GM18508 (cell line): ENCODE results near the gene UGT1A10.
"Not testable (repeated sequence)": the region's sequence is repeated elsewhere in the genome, so short reads cannot be mapped to it uniquely, and the experiment has no call there.

Experiments
- ATAC-seq: cut with Tn5 transposase; IDR thresholded peaks from one replicate; pipeline ENCODE4 v1.9.1; 2021; ENCODE audit warnings: moderate number of reproducible peaks; ENCODE audit not compliant: insufficient read depth, unreplicated experiment

UGT1A10 gene

GRCh38 chr2:233690444-233690843 is 54.2 kb downstream of the UGT1A10 start:
- no peak for ATAC-seq

GRCh38 chr2:233691443-233692433 is 55.5 kb downstream of the UGT1A10 start:
- no peak for ATAC-seq

GRCh38 chr2:233692648-233693047 is 56.4 kb downstream of the UGT1A10 start, which contains the start of gene UGT1A6:
Gene UGT1A6, plus strand, starts transcription at chr2:233692890. Its CDS starts 115 bp downstream, at chr2:233693005.
- ATAC-seq = no peak

- ATAC-seq = no peak
Observed at GRCh38 chr2:233693963-233694362, 57.7 kb downstream of the UGT1A10 start.

GRCh38 chr2:233698740-233699139 is 62.5 kb downstream of the UGT1A10 start:
- ATAC-seq = no peak

- ATAC-seq = no peak
Observed at GRCh38 chr2:233699424-233700027, 63.3 kb downstream of the UGT1A10 start.

- no peak for ATAC-seq
Observed at GRCh38 chr2:233700028-233700635, 63.9 kb downstream of the UGT1A10 start.

GRCh38 chr2:233700842-233701241 is 64.6 kb downstream of the UGT1A10 start:
- not testable (repeated sequence) for ATAC-seq

- no peak for ATAC-seq
Observed at GRCh38 chr2:233702238-233702637, 66.0 kb downstream of the UGT1A10 start.

- ATAC-seq = no peak
Observed at GRCh38 chr2:233705911-233706506, 69.8 kb downstream of the UGT1A10 start.

- ATAC-seq = no peak
Observed at GRCh38 chr2:233706720-233707119, 70.5 kb downstream of the UGT1A10 start.

- ATAC-seq = no peak
Observed at GRCh38 chr2:233707940-233708644, 71.8 kb downstream of the UGT1A10 start.

GRCh38 chr2:233708942-233709341 is 72.7 kb downstream of the UGT1A10 start:
- no peak for ATAC-seq

GRCh38 chr2:233711312-233712008 is 75.2 kb downstream of the UGT1A10 start:
- no peak for ATAC-seq

- ATAC-seq = no peak
Observed at GRCh38 chr2:233712611-233713261, 76.5 kb downstream of the UGT1A10 start, which contains the start of gene UGT1A5. Gene UGT1A5, plus strand, starts transcription at chr2:233712907. Its CDS starts 85 bp downstream, at chr2:233712992.

GRCh38 chr2:233713262-233713615 is 77.0 kb downstream of the UGT1A10 start:
- no peak for ATAC-seq

GRCh38 chr2:233714121-233714520 is 77.9 kb downstream of the UGT1A10 start:
- ATAC-seq = no peak

GRCh38 chr2:233718552-233718951 is 82.3 kb downstream of the UGT1A10 start, which contains the start of gene UGT1A4:
Gene UGT1A4, plus strand, starts transcription at chr2:233718736. Its CDS starts 85 bp downstream, at chr2:233718821.
- no peak for ATAC-seq
